Embryonic facial prominence (tissue), 1 donor: ENCODE data around the gene SPATA31E1.
"Not testable (repeated sequence)": the region's sequence is repeated elsewhere in the genome, so short reads cannot be mapped to it uniquely, and the experiment has no call there.

ENCODE experiments used
- DNase-seq: peaks from one replicate; pipeline ENCODE4 v3.0.0-alpha.2; 2016; ENCODE audit errors: extremely low spot score

SPATA31E1 gene

DNA sequence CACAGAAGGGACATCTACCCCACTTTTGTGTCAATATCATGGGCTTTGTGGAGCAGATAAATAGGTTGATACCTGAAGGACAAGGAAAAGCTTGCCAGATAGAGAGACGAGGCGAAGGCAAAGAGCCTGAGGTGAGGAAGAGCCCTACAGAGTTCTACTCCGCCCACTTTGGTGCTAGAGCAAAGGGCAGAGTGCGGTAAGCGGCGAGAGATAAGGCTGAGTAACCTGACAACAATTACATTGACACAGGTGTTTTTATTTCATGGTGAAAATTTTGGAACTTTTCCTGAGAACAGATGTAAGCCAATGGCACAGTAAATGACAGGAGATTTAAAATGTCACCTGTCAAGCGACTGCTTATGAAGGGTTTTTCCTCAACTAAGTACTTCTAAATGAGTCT is 51.8 kb downstream of the SPATA31E1 start:
- DNase-seq, result not testable (repeated sequence)

DNA sequence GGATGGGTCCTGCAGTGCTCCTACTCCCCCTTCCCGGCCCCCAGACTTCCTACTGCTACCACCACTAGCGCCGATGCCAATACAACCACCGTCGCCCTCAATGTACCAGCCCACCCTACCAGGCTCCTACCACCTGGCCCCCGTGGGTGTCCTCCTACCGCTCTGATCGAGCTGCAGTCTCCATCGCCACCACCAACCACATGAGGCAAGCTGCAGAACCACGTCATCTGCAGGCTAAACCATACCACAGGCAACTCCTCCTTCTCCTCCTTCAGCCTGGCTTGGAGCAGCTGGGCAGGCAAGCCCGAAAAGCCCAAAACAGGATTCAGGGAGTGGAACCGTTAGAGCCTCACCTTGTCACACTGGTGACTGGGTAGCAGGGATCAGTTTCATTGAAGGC is 54.7 kb downstream of the SPATA31E1 start:
- DNase-seq, result not testable (repeated sequence)

GRCh38 chr9:87937918-87938317 is 55.2 kb downstream of the SPATA31E1 start:
- DNase-seq, result not testable (repeated sequence)

DNA sequence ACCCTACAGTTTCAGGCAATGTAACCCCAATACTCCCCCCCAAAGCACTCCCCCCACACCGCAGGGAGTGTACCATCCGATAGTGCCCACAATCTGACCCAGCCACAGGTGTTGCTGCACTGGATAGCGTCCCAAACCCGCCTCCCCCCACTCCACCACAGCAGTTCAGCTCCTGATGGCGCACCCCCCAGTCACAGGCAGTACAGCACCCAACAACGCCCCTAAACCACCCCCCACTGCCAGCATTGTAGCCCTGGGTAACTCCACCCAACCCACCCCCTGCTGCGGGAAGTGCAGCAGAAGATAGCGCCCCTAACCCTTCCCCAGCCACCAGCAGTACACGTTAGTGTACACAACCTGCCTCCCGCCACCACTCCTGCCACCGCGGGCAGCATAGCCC is 55.7 kb downstream of the SPATA31E1 start:
- not testable (repeated sequence) for DNase-seq
